Sigmoid colon (tissue), 4 donors: ENCODE measurements around the gene RASGRP3.

Experiments used
- EP300 ChIP-seq, 4 donors: sonication (generic); formaldehyde crosslinking; IDR thresholded peaks; one replicate each; pipeline ENCODE4 v1.6.1; 2017; ENCODE audit warnings: antibody characterized with exemption in 4 of 4
- POLR2A ChIP-seq, 2 donors: fragments of 450-650 bp; IDR thresholded peaks; one replicate each; pipeline ENCODE4 v1.6.1; 2016; ENCODE audit warnings: antibody characterized with exemption in 2 of 2, mild to moderate bottlenecking in 2 of 2, moderate library complexity in 2 of 2
- POLR2AphosphoS5 ChIP-seq, 4 donors: sonication (generic); formaldehyde crosslinking; IDR thresholded peaks; one replicate each; pipeline ENCODE4 v1.6.1; 2017; ENCODE audit warnings: antibody characterized with exemption in 4 of 4
- TF ChIP-seq, protein P1 (sequence below), 4 experiments: fragments of 450-650 bp in 3 of 4; fragments of 200-600 bp in 1 of 4; IDR thresholded peaks; one replicate each; pipeline ENCODE4 v1.5.1; 2016 to 2019; ENCODE audit warnings: antibody characterized with exemption in 4 of 4, mild to moderate bottlenecking in 3 of 4, moderate library complexity in 2 of 4

DNA sequence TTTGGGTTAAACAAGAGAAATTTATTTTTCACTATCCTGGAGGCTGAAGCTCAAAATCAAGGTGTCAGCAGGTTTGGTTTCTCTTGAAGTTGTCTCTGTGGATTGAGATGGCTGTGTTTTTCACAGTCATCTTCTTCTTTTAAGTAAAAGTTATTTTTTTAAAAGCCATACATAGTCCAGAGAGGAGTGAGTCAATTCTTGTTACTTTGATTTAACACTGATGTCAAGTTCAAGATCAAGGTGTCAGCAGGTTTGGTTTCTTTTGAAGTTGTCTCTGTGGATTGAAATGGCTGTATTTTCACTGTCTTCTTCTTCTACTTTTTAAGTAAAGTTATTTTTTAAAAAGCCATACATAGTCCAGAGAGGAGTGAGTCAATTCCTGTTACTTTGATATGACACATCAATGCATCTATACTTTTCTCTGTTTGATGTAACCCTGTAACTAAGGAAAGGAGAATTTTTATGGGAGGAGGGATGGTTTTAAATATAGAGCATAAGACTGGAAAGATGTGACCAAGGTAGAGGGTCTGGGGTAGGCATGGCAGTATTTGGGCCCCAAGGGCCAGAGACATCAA, 22.5 kb upstream of the RASGRP3 start:
- TF ChIP-seq, protein P1, sequence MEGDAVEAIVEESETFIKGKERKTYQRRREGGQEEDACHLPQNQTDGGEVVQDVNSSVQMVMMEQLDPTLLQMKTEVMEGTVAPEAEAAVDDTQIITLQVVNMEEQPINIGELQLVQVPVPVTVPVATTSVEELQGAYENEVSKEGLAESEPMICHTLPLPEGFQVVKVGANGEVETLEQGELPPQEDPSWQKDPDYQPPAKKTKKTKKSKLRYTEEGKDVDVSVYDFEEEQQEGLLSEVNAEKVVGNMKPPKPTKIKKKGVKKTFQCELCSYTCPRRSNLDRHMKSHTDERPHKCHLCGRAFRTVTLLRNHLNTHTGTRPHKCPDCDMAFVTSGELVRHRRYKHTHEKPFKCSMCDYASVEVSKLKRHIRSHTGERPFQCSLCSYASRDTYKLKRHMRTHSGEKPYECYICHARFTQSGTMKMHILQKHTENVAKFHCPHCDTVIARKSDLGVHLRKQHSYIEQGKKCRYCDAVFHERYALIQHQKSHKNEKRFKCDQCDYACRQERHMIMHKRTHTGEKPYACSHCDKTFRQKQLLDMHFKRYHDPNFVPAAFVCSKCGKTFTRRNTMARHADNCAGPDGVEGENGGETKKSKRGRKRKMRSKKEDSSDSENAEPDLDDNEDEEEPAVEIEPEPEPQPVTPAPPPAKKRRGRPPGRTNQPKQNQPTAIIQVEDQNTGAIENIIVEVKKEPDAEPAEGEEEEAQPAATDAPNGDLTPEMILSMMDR (IDR thresholded peaks at IDR 0.05), result no peak
- no peak for TF ChIP-seq POLR2A (IDR thresholded peaks at IDR 0.05)
- no peak for TF ChIP-seq EP300 (IDR thresholded peaks at IDR 0.05)
- no peak for TF ChIP-seq POLR2AphosphoS5 (IDR thresholded peaks at IDR 0.05)
